ENCODE results near the gene DPP10.

GRCh38 chr2:114472246-114472645 is 29.8 kb downstream of the DPP10 start:
- no peak for TF ChIP-seq HNRNPL (IDR thresholded peaks at IDR 0.05; ENCODE audit: low read depth, low read length)
- TF ChIP-seq ONECUT2 (CRISPR knock-in tag; IDR thresholded peaks at IDR 0.05) = no peak
- TF ChIP-seq TAF1 (CRISPR knock-in tag; IDR thresholded peaks at IDR 0.05) = no peak
- TF ChIP-seq ZNF597 (CRISPR knock-in tag; IDR thresholded peaks at IDR 0.05) = no peak
- no peak for TF ChIP-seq CTCF (CRISPR knock-in tag; IDR thresholded peaks at IDR 0.05)
- no peak for TF ChIP-seq PLRG1 (conservative IDR thresholded peaks at IDR 0.05)
- no peak for TF ChIP-seq REST (IDR thresholded peaks at IDR 0.05; ENCODE audit: borderline replicate concordance in 1 of 2, low read depth in 1 of 2, low read length in 2 of 2)
- TF ChIP-seq ZC3H13 (CRISPR knock-in tag; IDR thresholded peaks at IDR 0.05) = no peak
- no peak for TF ChIP-seq MLX (CRISPR knock-in tag; IDR thresholded peaks at IDR 0.05)

Data from HepG2 (cell line).